Natural killer cell treated with Interleukin-12 subunit alpha and Interleukin-12 subunit beta and Interleukin-15 and Interleukin-18, amount 100 ng/mL, for 72 hours (primary cell): ENCODE results near the gene CDC6. TPM values are rescaled to one million over a fixed set of nuclear protein-coding genes. Genes with fewer than 3 reads are reported as not detected.
"Not testable (repeated sequence)": the region's sequence is repeated elsewhere in the genome, so short reads cannot be mapped to it uniquely, and the experiment has no call there.

Source experiments
- ATAC-seq, 2 donors: fragments of 150-1000 bp; cut with Tn5 transposase in 1 of 2; sonication (Bioruptor Pico), chemical (Tn5 transposase) in 1 of 2; 2 replicates each; pipeline ENCODE4 v1.10.0; 2021
- DNase-seq: peaks from one replicate; pipeline ENCODE4 v3.0.0; 2022; ENCODE audit warnings: low spot score
- H3K27ac Mint-ChIP-seq, 2 donors: 1 replicate in 1 of 2; 2 replicates in 1 of 2; pipeline ENCODE4 v1.8.0; 2022; ENCODE audit warnings: mixed read lengths in 2 of 2, mild to moderate bottlenecking in 1 of 2, moderate library complexity in 1 of 2
- H3K27me3 Mint-ChIP-seq, 2 donors: 1 replicate in 1 of 2; 2 replicates in 1 of 2; pipeline ENCODE4 v1.8.0; 2022; ENCODE audit warnings: mixed read lengths in 2 of 2
- H3K36me3 Mint-ChIP-seq: one replicate; pipeline ENCODE4 v1.8.0; 2022; ENCODE audit warnings: mixed read lengths
- H3K4me1 Mint-ChIP-seq, 2 donors: 1 replicate in 1 of 2; 2 replicates in 1 of 2; pipeline ENCODE4 v1.8.0; 2022; ENCODE audit warnings: low read depth in 2 of 2, mixed read lengths in 2 of 2, mild to moderate bottlenecking in 1 of 2
- H3K4me3 Mint-ChIP-seq: one replicate; pipeline ENCODE4 v1.8.0; 2022; ENCODE audit warnings: mixed read lengths
- H3K9me3 Mint-ChIP-seq: 2 replicates; pipeline ENCODE4 v1.8.0; 2022; ENCODE audit warnings: mixed read lengths
- total RNA-seq, 2 donors: library from RNA; stranded (reverse); gene quantifications; one replicate each; pipeline ENCODE4 v1.2.3, GENCODE V29; 2022

CDC6 gene
- total RNA-seq, 2 donors from 2014 or later: 79.2 to 172 TPM

GRCh38 chr17:40297511-40297910 is 9.8 kb downstream of the CDC6 start:
- peaks cover 32% of the 10 kb centered on the region for H3K36me3 Mint-ChIP-seq
- H3K4me1 Mint-ChIP-seq: peaks cover 3 to 5% of the 10 kb centered on the region in 2 donors
- ATAC-seq (no peak), DNase-seq (no peak)
- H3K27ac Mint-ChIP-seq: no peak overlapping the region
- no peaks in the 10 kb centered on the region for H3K9me3 Mint-ChIP-seq
- no peak overlapping the region for H3K4me3 Mint-ChIP-seq
- H3K27me3 Mint-ChIP-seq: no peaks in the 10 kb centered on the region

GRCh38 chr17:40298726-40299125 is 11.0 kb downstream of the CDC6 start:
- Mint-ChIP-seq H3K27me3 (no peaks in the 10 kb centered on the region), H3K27ac (no peak overlapping the region), H3K4me3 (no peak overlapping the region), H3K4me1 (peaks cover 10 to 15% of the 10 kb centered on the region in 2 donors), H3K9me3 (no peaks in the 10 kb centered on the region), H3K36me3 (peaks cover 33% of the 10 kb centered on the region)
- no peak for ATAC-seq
- no peak for DNase-seq

- not testable (repeated sequence) for H3K27me3 Mint-ChIP-seq, H3K9me3 Mint-ChIP-seq, DNase-seq, H3K27ac Mint-ChIP-seq, ATAC-seq, H3K4me3 Mint-ChIP-seq
- H3K36me3 Mint-ChIP-seq: peaks cover 34% of the 10 kb centered on the region
- peaks cover 15 to 20% of the 10 kb centered on the region in 2 donors for H3K4me1 Mint-ChIP-seq
Measured at GRCh38 chr17:40299159-40299757, 11.6 kb downstream of the CDC6 start.

- Mint-ChIP-seq H3K9me3 (no peaks in the 10 kb centered on the region), H3K27me3 (no peaks in the 10 kb centered on the region), H3K36me3 (peaks cover 24% of the 10 kb centered on the region), H3K4me3 (no peak overlapping the region), H3K4me1 (peaks cover 14 to 15% of the 10 kb centered on the region in 2 donors), H3K27ac (no peak overlapping the region)
- no peak for ATAC-seq
- DNase-seq: no peak
Measured at GRCh38 chr17:40301315-40301714, 13.6 kb downstream of the CDC6 start.

GRCh38 chr17:40303009-40303657 is 15.5 kb downstream of the CDC6 start:
- Mint-ChIP-seq H3K9me3 (no peaks in the 10 kb centered on the region), H3K4me3 (no peak overlapping the region), H3K27me3 (no peaks in the 10 kb centered on the region), H3K27ac (no peak overlapping the region), H3K36me3 (peaks cover 17% of the 10 kb centered on the region), H3K4me1 (peaks cover 14 to 15% of the 10 kb centered on the region in 2 donors)
- ATAC-seq: peak in 1 of 2 donors; percentile 41
- DNase-seq: no peak

GRCh38 chr17:40303708-40304551 is 16.3 kb downstream of the CDC6 start:
- Mint-ChIP-seq H3K9me3 (no peaks in the 10 kb centered on the region), H3K27me3 (no peaks in the 10 kb centered on the region), H3K4me1 (peaks cover 14 to 15% of the 10 kb centered on the region in 2 donors), H3K27ac (peak overlapping the region in 1 of 2 donors; percentile 14), H3K4me3 (no peak overlapping the region), H3K36me3 (peaks cover 17% of the 10 kb centered on the region)
- DNase-seq (no peak), ATAC-seq (no peak)

- not testable (repeated sequence) for H3K27ac Mint-ChIP-seq, H3K9me3 Mint-ChIP-seq, DNase-seq, H3K4me3 Mint-ChIP-seq, ATAC-seq, H3K27me3 Mint-ChIP-seq
- peaks cover 17% of the 10 kb centered on the region for H3K36me3 Mint-ChIP-seq
- H3K4me1 Mint-ChIP-seq: peaks cover 15 to 18% of the 10 kb centered on the region in 2 donors
Measured at GRCh38 chr17:40304552-40304863, 16.8 kb downstream of the CDC6 start.

- H3K4me1 Mint-ChIP-seq: peaks cover 15 to 22% of the 10 kb centered on the region in 2 donors
- H3K36me3 Mint-ChIP-seq: peaks cover 17% of the 10 kb centered on the region
- H3K4me3 Mint-ChIP-seq: not testable (repeated sequence)
Measured at GRCh38 chr17:40304866-40305265, 17.2 kb downstream of the CDC6 start.

GRCh38 chr17:40306395-40306794 is 18.7 kb downstream of the CDC6 start:
- Mint-ChIP-seq H3K9me3 (no peaks in the 10 kb centered on the region), H3K27ac (no peak overlapping the region), H3K4me1 (peaks cover 20 to 36% of the 10 kb centered on the region in 2 donors), H3K36me3 (peaks cover 15% of the 10 kb centered on the region), H3K4me3 (no peak overlapping the region), H3K27me3 (no peaks in the 10 kb centered on the region)
- ATAC-seq: no peak
- no peak for DNase-seq

More at GRCh38 chr17:40304866-40305265, 17.2 kb downstream of the CDC6 start:
- DNase-seq, H3K27ac Mint-ChIP-seq, H3K9me3 Mint-ChIP-seq, H3K27me3 Mint-ChIP-seq, ATAC-seq: not testable (repeated sequence)

- Mint-ChIP-seq H3K9me3 (no peaks in the 10 kb centered on the region), H3K4me3 (no peak overlapping the region), H3K27me3 (no peaks in the 10 kb centered on the region), H3K4me1 (peaks cover 28 to 44% of the 10 kb centered on the region in 2 donors), H3K36me3 (peaks cover 12% of the 10 kb centered on the region), H3K27ac (no peak overlapping the region)
- no peak for DNase-seq
- ATAC-seq: no peak
Measured at GRCh38 chr17:40307001-40307730, 19.5 kb downstream of the CDC6 start.

GRCh38 chr17:40307740-40308239 is 20.1 kb downstream of the CDC6 start:
- peaks cover 11% of the 10 kb centered on the region for H3K36me3 Mint-ChIP-seq
- peaks cover 34 to 49% of the 10 kb centered on the region in 2 donors for H3K4me1 Mint-ChIP-seq
- H3K9me3 Mint-ChIP-seq: no peaks in the 10 kb centered on the region

GRCh38 chr17:40309031-40309948 is 21.6 kb downstream of the CDC6 start, which contains the start of gene RARA:
RARA (plus strand) TSS chr17:40309180; CDS start chr17:40331219, 22,039 bp downstream.
- Mint-ChIP-seq H3K9me3 (no peaks in the 10 kb centered on the region), H3K27ac (no peak within 1 kb of the TSS), H3K4me1 (peaks cover 30 to 51% of the 10 kb centered on the region in 2 donors), H3K27me3 (no peaks in the 10 kb centered on the region), H3K36me3 (no peaks in the 10 kb centered on the region), H3K4me3 (no peak within 1 kb of the TSS)
- ATAC-seq (peak in 1 of 2 donors; percentile 60), DNase-seq (no peak)

More at GRCh38 chr17:40307740-40308239, 20.1 kb downstream of the CDC6 start:
- H3K27me3 Mint-ChIP-seq: no peaks in the 10 kb centered on the region
- DNase-seq: no peak
- no peak for ATAC-seq
- no peak overlapping the region for H3K4me3 Mint-ChIP-seq
- H3K27ac Mint-ChIP-seq: no peak overlapping the region
